HepG2 (cell line): ENCODE measurements around the gene INO80C. TPM values are rescaled to one million over a fixed set of nuclear protein-coding genes. Genes with fewer than 3 reads are reported as not detected.
A peak's percentile ranks its signal among the peaks of the same experiment; 100 is the strongest.

Experiments
- CERS6 ChIP-seq: sonication (generic); formaldehyde crosslinking; IDR thresholded peaks from 2 replicates; pipeline ENCODE4 v1.5.0; 2020; ENCODE audit warnings: missing genetic modification reagents
- CREB1 ChIP-seq, 2 experiments: fragments of 450-650 bp in 1 of 2; IDR thresholded peaks; 2 replicates each; pipeline ENCODE4 v1.6.1; 2016 to 2017; ENCODE audit warnings: control low read depth in 1 of 2, mild to moderate bottlenecking in 1 of 2, missing compliant biosample characterization in 1 of 2, missing genetic modification characterization in 1 of 2
- FOXP4 ChIP-seq: sonication (generic); formaldehyde crosslinking; IDR thresholded peaks from 2 replicates; pipeline ENCODE4 v1.4.0; 2020; ENCODE audit warnings: missing genetic modification reagents
- HIC2 ChIP-seq: sonication (generic); formaldehyde crosslinking; IDR thresholded peaks from 2 replicates; pipeline ENCODE4 v1.9.0; 2022; ENCODE audit warnings: low read depth, missing genetic modification reagents
- HOXA7 ChIP-seq: sonication (generic); formaldehyde crosslinking; IDR thresholded peaks from 2 replicates; pipeline ENCODE4 v1.8.1; 2022; ENCODE audit warnings: mild to moderate bottlenecking, missing genetic modification reagents, moderate library complexity
- KDM5B ChIP-seq: sonication (generic); formaldehyde crosslinking; IDR thresholded peaks from 2 replicates; pipeline ENCODE4 v1.4.0; 2020; ENCODE audit warnings: missing genetic modification reagents, mild to moderate bottlenecking, borderline replicate concordance
- PBX2 ChIP-seq: IDR thresholded peaks from 2 replicates; pipeline ENCODE4 v1.6.1; 2016; ENCODE audit warnings: control low read depth
- PRMT3 ChIP-seq: sonication (generic); formaldehyde crosslinking; IDR thresholded peaks from 2 replicates; pipeline ENCODE4 v1.8.1; 2022; ENCODE audit warnings: low read depth, mild to moderate bottlenecking, moderate library complexity, missing genetic modification reagents, borderline replicate concordance
- ZBTB14 ChIP-seq: sonication (generic); formaldehyde crosslinking; IDR thresholded peaks from 2 replicates; pipeline ENCODE4 v1.4.0; 2020; ENCODE audit warnings: missing genetic modification reagents
- ZNF274 ChIP-seq: sonication (generic); formaldehyde crosslinking; IDR thresholded peaks from 2 replicates; pipeline ENCODE4 v1.5.1; 2020; ENCODE audit warnings: mild to moderate bottlenecking, missing genetic modification reagents
- ZNF460 ChIP-seq: sonication (generic); formaldehyde crosslinking; IDR thresholded peaks from 2 replicates; pipeline ENCODE4 v1.5.1; 2020; ENCODE audit warnings: missing genetic modification reagents, mild to moderate bottlenecking, borderline replicate concordance
- ZNF513 ChIP-seq: sonication (generic); formaldehyde crosslinking; conservative IDR thresholded peaks from 2 replicates; pipeline ENCODE4 v1.5.0; 2020; ENCODE audit warnings: missing genetic modification reagents
- ZNF691 ChIP-seq: sonication (generic); formaldehyde crosslinking; IDR thresholded peaks from 2 replicates; pipeline ENCODE4 v1.4.0; 2020; ENCODE audit warnings: missing genetic modification reagents, low read depth, mild to moderate bottlenecking, borderline replicate concordance
- ZNF841 ChIP-seq: sonication (generic); formaldehyde crosslinking; IDR thresholded peaks from 2 replicates; pipeline ENCODE4 v1.8.1; 2023; ENCODE audit warnings: missing genetic modification reagents, borderline replicate concordance
- ZUFSP ChIP-seq: sonication (generic); formaldehyde crosslinking; IDR thresholded peaks from 2 replicates; pipeline ENCODE4 v1.9.0; 2021; ENCODE audit warnings: missing genetic modification reagents, mild to moderate bottlenecking, borderline replicate concordance
- polyA plus RNA-seq, 8 experiments: library from polyadenylated mRNA; depleted of rRNA in 3 of 8; stranded (reverse) in 7 of 8; unstranded in 1 of 8; fragments of >200 nt; fragmentation: Illumina TruSeq in 4 of 8; extraction: Trizol in 4 of 8; gene quantifications; 2 replicates each; pipeline versions ENCODE4 v1.2.1 to v1.2.3, GENCODE V29; 2011 to 2016; ENCODE audit warnings: low read depth in 4 of 8, missing spikeins in 1 of 8, mixed read lengths in 1 of 8; ENCODE audit not compliant: insufficient read depth in 1 of 8
- total RNA-seq, 5 experiments: library from RNA; depleted of rRNA; stranded (reverse); fragments of >200 nt; fragmentation: Illumina TruSeq; extraction: Trizol; gene quantifications; 2 replicates each; pipeline ENCODE4 v1.2.3, GENCODE V29; 2016; ENCODE audit warnings: low read depth in 1 of 5

The INO80C gene
- total and polyA plus RNA-seq, 2 of the 13 experiments (the other 11 are each of a cell fraction or from before 2014, with no cell fraction given), result 8.2 to 15.4 TPM

GRCh38 chr18:35458677-35459441 is 38.9 kb downstream of the INO80C start (continued):
- TF ChIP-seq FOXP4, result peak; percentile 56
- no peak for TF ChIP-seq ZNF513 (CRISPR knock-in tag)
- TF ChIP-seq HOXA7, result no peak
- 0 out of 2 replicates have a peak, but pooled peaks have one; percentile 43 for TF ChIP-seq ZNF274 (CRISPR knock-in tag)
- TF ChIP-seq PBX2 (CRISPR knock-in tag), result no peak
- no peak for TF ChIP-seq ZNF460 (CRISPR knock-in tag)
- no peak for TF ChIP-seq ZBTB14 (CRISPR knock-in tag)
- no peak for TF ChIP-seq CERS6 (CRISPR knock-in tag)
- TF ChIP-seq ZNF691, result no peak; the same call in 1 of the 2 replicates
- no peak for TF ChIP-seq HIC2 (CRISPR knock-in tag)
- no peak for TF ChIP-seq ZNF841 (CRISPR knock-in tag)
- no peak for TF ChIP-seq PRMT3 (CRISPR knock-in tag)
- TF ChIP-seq CREB1 (IDR thresholded peaks at IDR 0.05), result no peak
- TF ChIP-seq CREB1 (CRISPR knock-in tag; IDR thresholded peaks at IDR 0.05), result no peak
- TF ChIP-seq KDM5B (CRISPR knock-in tag), result peak; percentile 86; the same call in 1 of the 2 replicates
- no peak for TF ChIP-seq ZUFSP (CRISPR knock-in tag)
